SH-SY5Y (cell line): ENCODE data around the gene CD47.

Source experiments
- GATA2 ChIP-seq: IDR thresholded peaks from 2 replicates; pipeline ENCODE4 v1.6.1; 2011; ENCODE audit warnings: mild to moderate bottlenecking, low read depth, low read length
- GATA3 ChIP-seq: IDR thresholded peaks from 2 replicates; pipeline ENCODE4 v1.6.1; 2011; ENCODE audit warnings: low read depth, mild to moderate bottlenecking, low read length, moderate library complexity

GRCh38 chr3:108041253-108041652, 49.6 kb downstream of the CD47 start:
- TF ChIP-seq GATA2 = no peak
- TF ChIP-seq GATA3 = no peak
